GM18868 (cell line): ENCODE results near the gene F2RL1.
"Not testable (repeated sequence)": the region's sequence is repeated elsewhere in the genome, so short reads cannot be mapped to it uniquely, and the experiment has no call there.

Experiments
- ATAC-seq: cut with Tn5 transposase; IDR thresholded peaks from one replicate; pipeline ENCODE4 v1.9.1; 2021; ENCODE audit warnings: mild to moderate bottlenecking, moderate library complexity; ENCODE audit not compliant: unreplicated experiment

F2RL1 gene

DNA sequence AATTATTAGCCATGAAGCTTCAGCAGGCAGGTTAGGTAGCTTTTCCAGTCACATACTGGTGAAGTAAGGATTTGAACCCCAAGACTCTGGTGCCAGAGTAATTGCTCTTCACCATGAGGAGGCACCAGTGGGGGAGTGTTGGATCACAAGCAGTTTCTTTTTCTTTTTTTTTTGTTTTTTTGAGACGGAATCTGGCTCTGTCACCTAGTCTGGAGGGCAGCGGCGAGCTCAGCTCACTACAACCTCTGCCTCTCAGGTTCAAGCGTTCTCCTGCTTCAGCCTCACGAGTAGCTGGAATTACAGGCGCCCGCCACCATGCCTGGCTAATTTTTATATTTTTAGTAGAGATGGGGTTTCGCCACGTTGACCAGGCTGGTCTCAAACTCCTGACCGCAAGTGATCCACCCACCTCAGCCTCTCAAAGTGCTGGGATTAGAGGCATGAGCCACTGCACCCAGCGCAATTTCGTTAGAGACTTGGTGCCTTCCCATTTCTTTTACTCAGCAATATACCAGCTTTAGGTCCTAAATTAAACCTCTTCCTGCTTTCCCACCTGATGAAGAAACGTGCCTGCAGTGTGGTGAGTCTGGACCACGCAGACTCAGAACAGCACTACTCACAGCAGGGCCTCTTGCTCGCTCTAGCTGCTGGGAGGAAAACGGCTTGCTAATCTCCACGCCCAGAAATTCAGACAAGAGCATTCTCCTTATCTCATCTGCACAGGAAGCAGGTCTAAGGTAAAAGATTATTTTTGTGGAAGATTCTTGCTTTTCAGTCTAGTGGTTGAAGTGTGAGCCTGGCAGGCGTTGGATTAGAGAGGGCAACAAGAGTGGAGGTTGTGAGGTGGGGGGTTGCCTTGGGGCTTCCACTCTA lies 30.8 kb downstream of the F2RL1 start, which contains the start of gene S100Z:
TSS of gene S100Z (plus strand) at position 596 of the 873 bp plus-strand sequence. CDS start 25,346 bp downstream, outside the sequence.
- no peak for ATAC-seq

- no peak for ATAC-seq
These were observed 31.8 kb downstream of the F2RL1 start for GRCh38 chr5:76850543-76851145.

- no peak for ATAC-seq
These were observed 33.0 kb downstream of the F2RL1 start for GRCh38 chr5:76851728-76852369.

GRCh38 chr5:76852772-76853171 lies 33.9 kb downstream of the F2RL1 start:
- ATAC-seq: no peak

DNA sequence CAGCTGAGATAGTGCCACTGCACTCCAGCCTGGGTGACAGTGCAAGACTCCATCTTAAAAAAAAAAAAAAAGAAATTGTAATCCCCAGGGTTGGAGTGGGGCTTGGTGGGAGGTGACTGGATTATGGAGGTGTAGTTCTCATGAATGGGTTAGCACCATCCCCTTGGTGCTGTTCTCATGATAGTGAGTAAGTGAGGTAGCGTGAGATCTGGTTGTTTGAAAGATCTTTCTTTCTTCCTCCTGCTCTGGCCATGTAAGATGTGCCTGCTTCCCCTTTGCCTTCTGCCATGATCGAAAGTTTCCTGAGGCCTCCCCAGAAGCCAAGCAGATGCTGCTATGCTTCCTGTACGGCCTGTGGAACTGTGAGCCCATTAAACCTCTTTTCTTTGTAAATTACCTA lies 34.9 kb downstream of the F2RL1 start:
- not testable (repeated sequence) for ATAC-seq

GRCh38 chr5:76854644-76855043 lies 35.8 kb downstream of the F2RL1 start:
- ATAC-seq: no peak

DNA sequence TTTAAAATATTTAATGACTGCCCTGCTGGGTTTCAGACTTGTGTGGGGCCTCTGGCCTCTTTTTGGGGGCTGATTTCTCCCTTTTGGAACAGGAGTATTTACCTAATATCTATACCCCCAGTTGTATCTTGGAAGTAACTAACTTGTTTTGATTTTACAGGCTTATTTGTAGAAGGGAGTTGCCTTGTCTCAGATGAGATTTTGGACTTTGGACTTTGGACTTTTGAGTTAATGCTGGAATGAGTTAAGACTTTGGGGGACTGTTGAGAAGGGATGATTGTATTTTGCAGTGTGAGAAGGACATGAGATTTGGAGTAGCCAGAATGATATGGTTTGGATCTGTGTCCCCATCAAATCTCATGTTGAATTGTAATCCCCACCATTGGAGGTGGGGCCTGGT lies 36.7 kb downstream of the F2RL1 start:
- ATAC-seq: not testable (repeated sequence)

DNA sequence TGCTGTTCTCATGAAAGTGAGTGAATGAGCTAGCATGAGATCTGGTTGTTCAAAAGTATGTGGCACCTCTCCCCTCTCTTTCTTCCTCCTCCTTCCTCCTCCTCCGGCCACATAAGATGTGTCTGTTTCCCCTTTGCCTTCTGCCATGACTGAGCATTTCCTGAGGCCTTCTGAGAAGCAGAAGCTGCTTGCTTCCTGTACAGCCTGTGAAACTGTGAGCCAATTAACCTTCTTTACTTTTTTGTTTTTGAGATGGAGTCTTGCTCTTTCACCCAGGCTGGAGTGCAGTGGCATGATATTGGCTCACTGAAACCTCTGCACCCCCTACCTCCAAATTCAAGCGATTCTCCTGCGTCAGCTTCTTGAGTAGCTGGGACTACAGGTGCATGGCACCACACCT lies 37.1 kb downstream of the F2RL1 start:
- no peak for ATAC-seq

DNA sequence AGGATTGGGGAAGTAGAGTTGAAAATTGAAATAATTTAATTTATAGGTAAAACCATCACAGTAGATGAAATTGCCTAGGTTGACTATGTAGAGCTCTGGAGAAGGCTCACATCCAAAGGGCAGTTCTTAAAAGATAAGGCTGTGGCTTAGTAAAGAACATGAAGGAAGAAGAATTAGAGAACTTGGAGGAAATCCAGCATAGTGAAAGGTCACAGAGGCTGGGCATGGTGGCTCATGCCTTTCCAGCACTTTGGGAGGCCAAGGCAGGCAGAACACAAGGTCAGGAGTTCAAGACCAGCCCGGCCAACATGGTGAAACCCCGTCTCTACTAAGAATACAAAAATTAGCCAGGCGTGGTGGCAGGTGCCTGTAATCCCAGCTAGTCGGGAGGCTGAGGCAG lies 38.0 kb downstream of the F2RL1 start:
- ATAC-seq: not testable (repeated sequence)

DNA sequence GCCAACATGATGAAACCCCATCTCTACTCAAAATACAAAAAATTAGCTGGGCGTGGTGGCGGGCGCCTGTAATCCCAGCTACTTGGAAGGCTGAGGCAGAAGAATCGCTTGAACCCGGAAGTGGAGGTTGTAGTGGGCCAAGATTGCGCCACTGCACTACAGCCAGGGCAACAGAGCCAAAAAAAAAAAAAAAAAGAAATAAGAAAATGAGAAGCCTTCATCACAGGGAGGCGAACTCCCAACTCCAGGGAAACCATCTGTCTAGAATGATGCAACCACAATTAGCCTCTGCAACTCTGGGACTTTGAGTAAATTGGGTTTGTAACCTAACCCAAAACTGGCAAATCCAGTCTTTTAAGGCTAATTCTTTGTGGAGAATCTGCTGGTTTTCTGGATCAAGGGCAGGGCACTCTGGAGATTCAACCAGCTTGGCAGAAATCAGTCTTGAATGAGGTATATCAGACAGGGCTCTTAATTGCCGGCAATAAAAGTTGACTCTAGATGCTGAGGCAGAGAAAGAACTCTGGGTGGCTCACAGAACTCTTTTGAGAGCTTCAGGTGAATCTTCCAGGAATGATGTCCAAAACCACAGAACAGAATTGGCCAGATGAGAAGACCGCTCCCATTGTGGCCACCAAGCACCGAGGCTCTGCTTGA lies 40.9 kb downstream of the F2RL1 start:
- no peak for ATAC-seq

GRCh38 chr5:76861612-76862011 lies 42.8 kb downstream of the F2RL1 start:
- ATAC-seq: no peak

- no peak for ATAC-seq
These were observed 44.2 kb downstream of the F2RL1 start for GRCh38 chr5:76863001-76863400.

DNA sequence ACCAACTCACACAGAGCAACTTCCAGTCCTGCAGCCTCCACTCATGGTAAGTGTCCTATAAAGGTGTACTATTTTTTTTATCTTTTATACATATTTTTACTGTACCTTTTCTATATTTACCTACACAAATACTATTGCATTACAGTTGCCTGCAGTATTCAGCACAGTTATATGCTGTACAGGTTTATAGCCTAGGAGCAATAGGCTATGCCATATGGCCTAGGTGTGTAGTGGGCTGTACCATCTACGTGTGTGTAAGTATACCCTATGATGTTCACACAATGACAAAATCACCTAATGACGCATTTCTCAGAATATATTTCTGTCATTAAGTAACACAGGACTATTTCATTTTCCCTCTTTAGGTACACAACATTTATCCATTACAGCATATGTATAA lies 47.7 kb downstream of the F2RL1 start:
- ATAC-seq: no peak

DNA sequence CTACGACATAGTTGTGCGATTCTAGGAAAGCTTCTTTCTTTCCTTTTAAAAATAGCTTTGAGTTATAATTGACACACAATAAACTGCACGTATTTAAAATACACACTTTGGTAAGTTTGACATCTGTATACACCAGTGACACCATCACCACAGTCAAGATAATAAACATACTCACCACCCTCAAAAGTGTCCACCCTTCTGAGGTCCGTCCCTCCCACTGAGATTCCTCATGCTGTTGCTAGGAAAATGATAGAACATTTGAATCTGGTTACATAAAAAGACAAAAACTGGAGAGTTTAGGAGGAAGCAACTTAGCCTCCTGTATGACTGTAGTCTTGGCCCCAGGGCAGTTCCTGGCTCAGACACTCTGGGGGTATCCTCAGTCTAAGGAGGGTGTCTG lies 48.2 kb downstream of the F2RL1 start:
- no peak for ATAC-seq

- ATAC-seq: no peak
These were observed 49.2 kb downstream of the F2RL1 start for GRCh38 chr5:76867827-76868693.

DNA sequence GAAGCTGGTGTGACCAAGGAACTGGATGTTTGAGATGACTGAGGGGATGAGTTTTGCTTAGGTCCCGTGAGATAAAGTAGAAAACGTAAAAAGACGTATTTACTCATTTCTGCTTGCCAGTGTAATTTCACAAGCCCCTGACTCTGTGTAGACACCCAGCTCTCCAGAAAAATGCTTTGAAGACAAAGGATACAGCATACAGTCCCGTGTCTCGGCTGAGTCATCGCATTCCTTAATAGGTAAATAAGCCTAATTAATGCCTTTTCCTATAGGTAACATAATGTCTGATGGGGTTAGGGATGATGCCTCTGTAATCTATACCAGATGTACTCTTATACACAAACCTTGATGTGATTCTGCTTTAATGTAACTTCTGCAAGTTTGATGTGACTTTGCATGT lies 51.2 kb downstream of the F2RL1 start:
- no peak for ATAC-seq

DNA sequence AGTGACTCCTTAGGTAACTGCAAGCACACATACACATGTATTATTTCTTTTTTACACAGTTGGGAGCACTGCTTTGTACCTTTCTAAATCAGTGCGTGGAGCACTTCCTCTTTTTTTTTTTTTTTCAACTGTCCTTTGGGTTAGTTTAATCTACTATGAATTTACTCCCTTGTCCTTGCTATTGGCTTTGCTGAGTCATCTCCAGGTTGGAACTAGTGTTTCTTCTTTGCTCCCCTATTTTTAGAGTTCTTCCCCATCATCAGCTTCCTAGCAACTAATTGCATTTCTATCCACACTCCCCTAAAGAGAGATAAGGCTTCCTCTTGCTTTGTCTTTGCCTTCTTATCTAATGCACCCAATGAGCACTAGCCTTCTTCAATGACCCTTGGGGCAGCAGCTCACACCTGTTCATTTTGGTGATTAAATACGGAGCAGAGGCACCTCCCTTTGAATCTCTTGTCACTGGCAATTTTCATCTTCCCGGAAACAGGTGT lies 55.3 kb downstream of the F2RL1 start:
- ATAC-seq: no peak
